GM12875 (cell line): ENCODE results near the gene STK32B.
"Not testable (repeated sequence)": the region's sequence is repeated elsewhere in the genome, so short reads cannot be mapped to it uniquely, and the experiment has no call there.

Experiments
- H3K4me3 ChIP-seq: one replicate; pipeline ENCODE4 v1.5.1; 2011; ENCODE audit warnings: low read depth, low read length, control low read depth
- TF ChIP-seq, protein P1 (sequence below): IDR thresholded peaks from 2 replicates; pipeline ENCODE4 v1.5.1; 2011; ENCODE audit warnings: low read depth, mild to moderate bottlenecking, control low read depth, inconsistent platforms, low read length, moderate library complexity, borderline replicate concordance; ENCODE audit not compliant: insufficient read depth

STK32B gene

GRCh38 chr4:5162909-5163508 lies 111.7 kb downstream of the STK32B start:
- H3K4me3 ChIP-seq = no peak overlapping the region
- TF ChIP-seq, protein P1, sequence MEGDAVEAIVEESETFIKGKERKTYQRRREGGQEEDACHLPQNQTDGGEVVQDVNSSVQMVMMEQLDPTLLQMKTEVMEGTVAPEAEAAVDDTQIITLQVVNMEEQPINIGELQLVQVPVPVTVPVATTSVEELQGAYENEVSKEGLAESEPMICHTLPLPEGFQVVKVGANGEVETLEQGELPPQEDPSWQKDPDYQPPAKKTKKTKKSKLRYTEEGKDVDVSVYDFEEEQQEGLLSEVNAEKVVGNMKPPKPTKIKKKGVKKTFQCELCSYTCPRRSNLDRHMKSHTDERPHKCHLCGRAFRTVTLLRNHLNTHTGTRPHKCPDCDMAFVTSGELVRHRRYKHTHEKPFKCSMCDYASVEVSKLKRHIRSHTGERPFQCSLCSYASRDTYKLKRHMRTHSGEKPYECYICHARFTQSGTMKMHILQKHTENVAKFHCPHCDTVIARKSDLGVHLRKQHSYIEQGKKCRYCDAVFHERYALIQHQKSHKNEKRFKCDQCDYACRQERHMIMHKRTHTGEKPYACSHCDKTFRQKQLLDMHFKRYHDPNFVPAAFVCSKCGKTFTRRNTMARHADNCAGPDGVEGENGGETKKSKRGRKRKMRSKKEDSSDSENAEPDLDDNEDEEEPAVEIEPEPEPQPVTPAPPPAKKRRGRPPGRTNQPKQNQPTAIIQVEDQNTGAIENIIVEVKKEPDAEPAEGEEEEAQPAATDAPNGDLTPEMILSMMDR = no peak

GRCh38 chr4:5164221-5164912 lies 113.1 kb downstream of the STK32B start:
- TF ChIP-seq, protein P1 = no peak

GRCh38 chr4:5165420-5166369 lies 114.4 kb downstream of the STK32B start:
- TF ChIP-seq, protein P1 = no peak
- no peak overlapping the region for H3K4me3 ChIP-seq

More at GRCh38 chr4:5164221-5164912, 113.1 kb downstream of the STK32B start:
- no peak overlapping the region for H3K4me3 ChIP-seq

DNA sequence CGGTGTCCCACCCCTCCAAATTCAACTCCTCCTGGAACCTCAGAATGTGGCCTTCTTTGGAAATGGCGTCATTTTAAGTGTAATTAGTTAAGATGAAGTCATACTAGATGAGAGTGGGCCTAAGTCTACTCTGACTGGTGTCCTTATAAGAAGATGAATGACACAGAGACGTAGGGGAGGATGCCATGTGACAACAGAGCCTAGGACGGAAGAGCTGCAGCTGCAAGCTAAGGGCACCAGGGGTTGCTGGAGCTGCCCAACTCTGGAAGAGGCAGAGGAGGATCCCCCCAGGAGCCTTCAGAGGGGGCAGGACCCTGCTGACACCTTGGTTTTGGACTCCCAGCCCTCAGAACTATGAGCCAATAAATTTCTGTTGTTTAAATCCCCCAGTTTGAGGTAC lies 115.1 kb downstream of the STK32B start:
- H3K4me3 ChIP-seq = no peak overlapping the region
- TF ChIP-seq, protein P1 = no peak

DNA sequence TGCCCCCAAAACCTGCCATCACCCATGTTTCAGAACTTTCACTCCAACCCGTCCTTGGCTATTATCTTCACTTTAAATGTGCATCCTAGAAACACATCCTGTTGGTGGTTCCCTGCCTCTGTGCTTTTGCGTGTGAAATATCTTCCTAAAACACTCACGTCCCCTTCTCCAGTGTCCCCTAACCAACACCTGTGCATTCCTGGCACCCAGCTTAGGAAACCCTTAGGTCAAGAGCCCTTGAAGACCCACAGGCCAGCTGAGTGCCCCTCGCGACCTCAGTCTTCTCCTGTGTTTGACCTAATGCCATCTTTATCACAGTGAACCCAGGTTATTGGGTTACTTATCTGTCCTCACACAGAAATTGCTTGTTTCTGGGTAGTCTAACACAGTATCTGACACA lies 117.6 kb downstream of the STK32B start:
- no peak overlapping the region for H3K4me3 ChIP-seq
- TF ChIP-seq, protein P1 = no peak

DNA sequence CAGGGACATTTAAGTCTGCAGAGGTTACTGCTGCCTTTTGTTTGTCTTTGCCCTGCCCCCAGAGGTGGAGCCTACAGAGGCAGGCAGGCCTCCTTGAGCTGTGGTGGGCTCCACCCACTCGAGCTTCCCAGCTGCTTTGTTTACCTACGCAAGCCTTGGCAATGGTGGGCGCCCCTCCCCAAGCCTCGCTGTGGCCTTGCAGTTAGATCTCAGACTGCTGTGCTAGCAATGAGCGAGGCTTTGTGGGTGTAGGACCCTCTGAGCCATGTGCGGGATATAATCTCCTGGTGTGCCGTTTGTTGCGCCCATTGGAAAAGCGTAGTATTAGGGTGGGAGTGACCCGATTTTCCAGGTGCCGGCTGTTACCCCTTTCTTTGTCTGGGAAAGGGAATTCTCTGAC lies 124.6 kb downstream of the STK32B start:
- H3K4me3 ChIP-seq = not testable (repeated sequence)

DNA sequence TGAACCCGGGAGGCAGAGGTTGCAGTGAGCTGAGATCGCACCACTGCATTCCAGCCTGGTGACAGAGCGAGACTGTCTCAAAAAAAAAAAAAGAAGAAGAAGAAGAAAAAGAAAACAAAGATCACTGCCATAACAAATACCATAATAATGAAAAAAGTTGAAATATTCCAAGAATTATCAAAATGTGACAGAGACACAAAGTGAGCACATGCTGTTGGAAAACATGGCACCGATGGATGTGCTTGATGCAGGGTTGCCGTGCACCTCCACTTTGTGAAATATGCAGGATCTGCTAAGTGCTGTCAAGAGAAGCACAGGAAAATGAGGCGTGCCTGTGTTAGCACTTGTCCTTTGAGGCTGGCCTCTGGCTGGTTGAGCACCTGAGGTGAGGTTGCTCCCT lies 133.3 kb downstream of the STK32B start:
- TF ChIP-seq, protein P1 = no peak
- no peak overlapping the region for H3K4me3 ChIP-seq
